ENCODE data around the gene ZSCAN10. TPM values are rescaled to one million over a fixed set of nuclear protein-coding genes. Genes with fewer than 3 reads are reported as not detected.

The ZSCAN10 gene
- polyA plus RNA-seq, 1 donor from 2014 or later: 0.10 TPM

GRCh38 chr16:3112881-3113574, 13.9 kb upstream of the ZSCAN10 start:
- Histone ChIP-seq H2AFZ (ENCODE audit: low read depth, low read length) (peak overlapping the region; percentile 92), H3K27me3 (ENCODE audit: insufficient read depth, low read depth, low read length) (no peaks in the 10 kb centered on the region), H3K4me3 (ENCODE audit: low read length) (peak overlapping the region; percentile 72), H3K4me2 (ENCODE audit: low read length) (peak overlapping the region; percentile 89), H4K20me1 (ENCODE audit: insufficient read depth) (no peaks in the 10 kb centered on the region), H3K9me2 (ENCODE audit: insufficient read depth, low read length) (no peaks in the 10 kb centered on the region), H3K9me3 (ENCODE audit: low read length) (no peaks in the 10 kb centered on the region), H3K79me2 (replicated peaks; ENCODE audit: insufficient read depth, low read length) (peaks cover 21% of the 10 kb centered on the region), H3F3A (ENCODE audit: insufficient read depth, low read length, poor library complexity, severe bottlenecking) (no peaks in the 10 kb centered on the region), H3K27ac (ENCODE audit: low read length) (peak overlapping the region; percentile 22), H3K36me3 (ENCODE audit: insufficient read depth, low read length) (no peaks in the 10 kb centered on the region), H3K9ac (ENCODE audit: low read length) (peak overlapping the region; percentile 77)
- TF ChIP-seq CTCF (IDR thresholded peaks at IDR 0.05; ENCODE audit: poor library complexity, severe bottlenecking) (no peak), EZH2 (IDR thresholded peaks at IDR 0.05; ENCODE audit: borderline replicate concordance, insufficient read depth, low read length, poor library complexity, severe bottlenecking) (no peak), MXI1 (conservative IDR thresholded peaks at IDR 0.05; ENCODE audit: poor library complexity, severe bottlenecking) (no peak), POLR2AphosphoS5 (IDR thresholded peaks at IDR 0.05) (no peak), SMC3 (conservative IDR thresholded peaks at IDR 0.05; ENCODE audit: poor library complexity) (no peak), RAD21 (conservative IDR thresholded peaks at IDR 0.05) (no peak), REST (IDR thresholded peaks at IDR 0.05; ENCODE audit: borderline replicate concordance) (no peak), TAF1 (IDR thresholded peaks at IDR 0.05; ENCODE audit: low read depth) (no peak), EP300 (conservative IDR thresholded peaks at IDR 0.05; ENCODE audit: poor library complexity, severe bottlenecking) (no peak)

GRCh38 chr16:3112058-3112880, 13.2 kb upstream of the ZSCAN10 start, which contains the start of gene ZNF205:
TSS of gene ZNF205 (plus strand) at chr16:3112586. CDS start at chr16:3113431, 845 bp downstream.
- peak within 1 kb of the TSS; percentile 72 for H3K4me3 ChIP-seq (ENCODE audit: low read length)
- no peaks in the 10 kb centered on the region for H3F3A ChIP-seq (ENCODE audit: insufficient read depth, low read length, poor library complexity, severe bottlenecking)
- H4K20me1 ChIP-seq (ENCODE audit: insufficient read depth): no peaks in the 10 kb centered on the region
- H3K27ac ChIP-seq (ENCODE audit: low read length): peak within 1 kb of the TSS; percentile 22
- peak within 1 kb of the TSS; percentile 77 for H3K9ac ChIP-seq (ENCODE audit: low read length)
- H3K79me2 ChIP-seq (replicated peaks; ENCODE audit: insufficient read depth, low read length): peaks cover 21% of the 10 kb centered on the region
- H3K9me3 ChIP-seq (ENCODE audit: low read length): no peaks in the 10 kb centered on the region
- H3K4me2 ChIP-seq (ENCODE audit: low read length): peak within 1 kb of the TSS; percentile 89
- no peaks in the 10 kb centered on the region for H3K9me2 ChIP-seq (ENCODE audit: insufficient read depth, low read length)
- TF ChIP-seq POLR2AphosphoS5 (IDR thresholded peaks at IDR 0.05) (peak; percentile 82), CTCF (IDR thresholded peaks at IDR 0.05; ENCODE audit: poor library complexity, severe bottlenecking) (no peak), EZH2 (IDR thresholded peaks at IDR 0.05; ENCODE audit: borderline replicate concordance, insufficient read depth, low read length, poor library complexity, severe bottlenecking) (no peak), RAD21 (conservative IDR thresholded peaks at IDR 0.05) (peak; percentile 28), REST (IDR thresholded peaks at IDR 0.05; ENCODE audit: borderline replicate concordance) (peak; percentile 66), SMC3 (conservative IDR thresholded peaks at IDR 0.05; ENCODE audit: poor library complexity) (peak; percentile 40), TAF1 (IDR thresholded peaks at IDR 0.05; ENCODE audit: low read depth) (peak; percentile 96), EP300 (conservative IDR thresholded peaks at IDR 0.05; ENCODE audit: poor library complexity, severe bottlenecking) (peak; percentile 47), MXI1 (conservative IDR thresholded peaks at IDR 0.05; ENCODE audit: poor library complexity, severe bottlenecking) (peak; percentile 63)
- H2AFZ ChIP-seq (ENCODE audit: low read depth, low read length): peak within 1 kb of the TSS; percentile 92
- H3K36me3 ChIP-seq (ENCODE audit: insufficient read depth, low read length): no peaks in the 10 kb centered on the region
- no peaks in the 10 kb centered on the region for H3K27me3 ChIP-seq (ENCODE audit: insufficient read depth, low read depth, low read length)

Data from neural cell (in vitro differentiated cells).